Neural crest cell (in vitro differentiated cells): ENCODE measurements around the gene MTMR2. TPM values are rescaled to one million over a fixed set of nuclear protein-coding genes. Genes with fewer than 3 reads are reported as not detected.

Experiments used
- DNase-seq: peaks from one replicate; pipeline ENCODE4 v3.0.0; 2021; ENCODE audit warnings: low read depth, mixed read lengths, low spot score
- H3K27ac Mint-ChIP-seq: one replicate; pipeline ENCODE4 v1.8.0; 2021; ENCODE audit warnings: mild to moderate bottlenecking, mixed read lengths; ENCODE audit not compliant: unreplicated experiment
- H3K27me3 Mint-ChIP-seq: 2 replicates; pipeline ENCODE4 v1.8.0; 2021; ENCODE audit warnings: low read depth, mild to moderate bottlenecking, mixed read lengths
- H3K36me3 Mint-ChIP-seq: 2 replicates; pipeline ENCODE4 v1.8.0; 2021; ENCODE audit warnings: low read depth, mild to moderate bottlenecking, mixed read lengths
- H3K4me1 Mint-ChIP-seq: 2 replicates; pipeline ENCODE4 v1.8.0; 2021; ENCODE audit warnings: mixed read lengths
- H3K4me3 Mint-ChIP-seq: one replicate; pipeline ENCODE4 v1.8.0; 2021; ENCODE audit warnings: mild to moderate bottlenecking, mixed read lengths
- H3K9me3 Mint-ChIP-seq: 2 replicates; pipeline ENCODE4 v1.8.0; 2021; ENCODE audit warnings: mixed read lengths
- total RNA-seq: library from RNA; stranded (reverse); gene quantifications from 2 replicates; pipeline ENCODE4 v1.2.1, GENCODE V29; 2021
- TF ChIP-seq, protein P1 (sequence below): fragments of 200-600 bp; sonication (generic); conservative IDR thresholded peaks from 2 replicates; pipeline ENCODE4 v1.5.0; 2021; ENCODE audit warnings: antibody characterized with exemption, mild to moderate bottlenecking

The MTMR2 gene
- total RNA-seq, 1 donor from 2014 or later = 49.9 TPM

GRCh38 chr11:95907476-95907875, 16.4 kb downstream of the MTMR2 start:
- no peaks in the 10 kb centered on the region for H3K9me3 Mint-ChIP-seq
- no peak overlapping the region for H3K27ac Mint-ChIP-seq
- peaks cover 3% of the 10 kb centered on the region for H3K36me3 Mint-ChIP-seq
- H3K27me3 Mint-ChIP-seq = no peaks in the 10 kb centered on the region
- DNase-seq = no peak
- H3K4me3 Mint-ChIP-seq = no peak overlapping the region
- TF ChIP-seq, protein P1, sequence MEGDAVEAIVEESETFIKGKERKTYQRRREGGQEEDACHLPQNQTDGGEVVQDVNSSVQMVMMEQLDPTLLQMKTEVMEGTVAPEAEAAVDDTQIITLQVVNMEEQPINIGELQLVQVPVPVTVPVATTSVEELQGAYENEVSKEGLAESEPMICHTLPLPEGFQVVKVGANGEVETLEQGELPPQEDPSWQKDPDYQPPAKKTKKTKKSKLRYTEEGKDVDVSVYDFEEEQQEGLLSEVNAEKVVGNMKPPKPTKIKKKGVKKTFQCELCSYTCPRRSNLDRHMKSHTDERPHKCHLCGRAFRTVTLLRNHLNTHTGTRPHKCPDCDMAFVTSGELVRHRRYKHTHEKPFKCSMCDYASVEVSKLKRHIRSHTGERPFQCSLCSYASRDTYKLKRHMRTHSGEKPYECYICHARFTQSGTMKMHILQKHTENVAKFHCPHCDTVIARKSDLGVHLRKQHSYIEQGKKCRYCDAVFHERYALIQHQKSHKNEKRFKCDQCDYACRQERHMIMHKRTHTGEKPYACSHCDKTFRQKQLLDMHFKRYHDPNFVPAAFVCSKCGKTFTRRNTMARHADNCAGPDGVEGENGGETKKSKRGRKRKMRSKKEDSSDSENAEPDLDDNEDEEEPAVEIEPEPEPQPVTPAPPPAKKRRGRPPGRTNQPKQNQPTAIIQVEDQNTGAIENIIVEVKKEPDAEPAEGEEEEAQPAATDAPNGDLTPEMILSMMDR = no peak
- no peaks in the 10 kb centered on the region for H3K4me1 Mint-ChIP-seq

- no peak for DNase-seq
- Mint-ChIP-seq H3K36me3 (peaks cover 3% of the 10 kb centered on the region), H3K27ac (no peak overlapping the region), H3K27me3 (no peaks in the 10 kb centered on the region), H3K4me1 (no peaks in the 10 kb centered on the region), H3K4me3 (no peak overlapping the region), H3K9me3 (no peaks in the 10 kb centered on the region)
- TF ChIP-seq, protein P1 = no peak
Observed at GRCh38 chr11:95904009-95904650, 19.8 kb downstream of the MTMR2 start.

DNA sequence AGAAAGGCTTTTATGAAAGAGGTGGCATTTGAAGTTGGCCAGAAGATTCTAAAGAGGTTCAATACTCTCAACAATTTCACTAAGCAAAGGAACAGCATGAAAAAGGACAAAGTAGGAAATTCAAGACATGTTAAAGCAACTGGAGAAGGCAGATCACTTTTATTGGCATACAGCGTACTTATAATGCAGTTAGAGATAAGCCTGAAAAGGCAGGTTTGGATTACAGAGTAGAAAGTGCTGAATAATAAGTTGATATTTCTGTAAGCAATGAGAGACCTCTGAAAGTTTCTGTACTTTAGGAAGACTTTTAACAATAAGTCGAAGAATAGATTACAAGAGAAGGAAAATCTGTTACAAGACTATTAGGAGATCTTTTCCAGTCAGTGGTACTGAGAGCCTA, 25.1 kb downstream of the MTMR2 start:
- H3K36me3 Mint-ChIP-seq = no peaks in the 10 kb centered on the region
- H3K9me3 Mint-ChIP-seq = no peaks in the 10 kb centered on the region
- H3K4me3 Mint-ChIP-seq = no peak overlapping the region
- no peaks in the 10 kb centered on the region for H3K27me3 Mint-ChIP-seq
- H3K4me1 Mint-ChIP-seq = no peaks in the 10 kb centered on the region
- TF ChIP-seq, protein P1 = no peak
- H3K27ac Mint-ChIP-seq = no peak overlapping the region
- no peak for DNase-seq

- Mint-ChIP-seq H3K4me1 (no peaks in the 10 kb centered on the region), H3K9me3 (no peaks in the 10 kb centered on the region), H3K36me3 (no peaks in the 10 kb centered on the region), H3K4me3 (no peak overlapping the region), H3K27ac (no peak overlapping the region), H3K27me3 (no peaks in the 10 kb centered on the region)
- TF ChIP-seq, protein P1 = no peak
- no peak for DNase-seq
Observed at GRCh38 chr11:95897731-95898130, 26.2 kb downstream of the MTMR2 start.

- no peak overlapping the region for H3K4me3 Mint-ChIP-seq
- TF ChIP-seq, protein P1 = no peak
Observed at GRCh38 chr11:95895815-95896214, 28.1 kb downstream of the MTMR2 start.

More at GRCh38 chr11:95895815-95896214, 28.1 kb downstream of the MTMR2 start:
- H3K4me1 Mint-ChIP-seq = no peaks in the 10 kb centered on the region
- no peaks in the 10 kb centered on the region for H3K36me3 Mint-ChIP-seq
- no peaks in the 10 kb centered on the region for H3K27me3 Mint-ChIP-seq
- no peaks in the 10 kb centered on the region for H3K9me3 Mint-ChIP-seq
- no peak overlapping the region for H3K27ac Mint-ChIP-seq
- DNase-seq = no peak
